Kidney capillary endothelial cell (primary cell): ENCODE results near the gene ACTMAP.

Experiments used
- DNase-seq: peaks from one replicate; pipeline ENCODE4 v3.0.0-alpha.2; 2018; ENCODE audit warnings: low spot score

Gene ACTMAP

GRCh38 chr19:40693896-40694295 is 56.4 kb downstream of the ACTMAP start:
- DNase-seq, result no peak

- DNase-seq, result no peak
Observed at GRCh38 chr19:40693150-40693788, 57.0 kb downstream of the ACTMAP start.

- DNase-seq, result no peak
Observed at GRCh38 chr19:40692212-40692551, 58.1 kb downstream of the ACTMAP start.

GRCh38 chr19:40691421-40692211 is 58.7 kb downstream of the ACTMAP start:
- no peak for DNase-seq
